Suprapubic skin (tissue), 4 donors: ENCODE results near the gene SEPTIN5.

Experiments used
- EP300 ChIP-seq: sonication (generic); formaldehyde crosslinking; IDR thresholded peaks from one replicate; pipeline ENCODE4 v1.6.1; 2017; ENCODE audit warnings: antibody characterized with exemption
- POLR2AphosphoS5 ChIP-seq, 3 donors: sonication (generic); formaldehyde crosslinking; IDR thresholded peaks; one replicate each; pipeline ENCODE4 v1.6.1; 2017; ENCODE audit warnings: antibody characterized with exemption in 3 of 3
- TF ChIP-seq, protein P1 (sequence below), 2 donors: fragments of 200-600 bp in 1 of 2; fragments of 450-650 bp in 1 of 2; sonication (generic) in 1 of 2; IDR thresholded peaks; one replicate each; pipeline ENCODE4 v1.5.1; 2016 to 2019; ENCODE audit warnings: antibody characterized with exemption in 2 of 2, mild to moderate bottlenecking in 1 of 2, moderate library complexity in 1 of 2

DNA sequence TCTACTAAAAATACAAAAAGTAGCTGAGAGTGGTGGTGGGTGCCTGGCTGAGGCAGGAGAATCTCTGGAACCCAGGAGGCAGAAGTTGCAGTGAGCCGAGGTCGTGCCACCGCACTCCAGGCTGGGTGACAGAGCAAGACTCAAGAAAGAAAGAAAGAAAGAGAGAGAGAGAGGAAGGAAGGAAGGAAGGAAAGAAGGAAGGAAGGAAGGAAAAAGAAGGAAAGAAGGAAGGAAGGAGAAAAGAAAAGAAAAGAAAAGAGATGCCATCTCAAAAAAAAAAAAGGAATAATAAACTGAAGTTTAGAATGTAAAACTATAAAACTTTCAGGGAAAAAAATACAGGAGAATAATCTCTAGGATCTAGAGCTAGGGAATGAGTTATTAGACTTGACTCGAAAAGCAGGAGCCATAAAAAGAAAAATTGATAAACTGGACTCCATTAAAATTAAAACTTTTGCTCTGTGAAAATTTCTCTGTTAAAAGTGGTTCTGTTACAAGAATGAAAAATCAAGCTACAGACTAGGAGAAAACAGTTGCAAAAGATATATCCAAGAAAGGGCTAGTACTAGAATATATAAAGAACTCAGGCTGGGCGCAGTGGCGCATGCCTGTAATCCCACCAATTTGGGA, 13.4 kb upstream of the SEPTIN5 start:
- TF ChIP-seq POLR2AphosphoS5 (IDR thresholded peaks at IDR 0.05) (no peak), EP300 (no peak)
- TF ChIP-seq, protein P1, sequence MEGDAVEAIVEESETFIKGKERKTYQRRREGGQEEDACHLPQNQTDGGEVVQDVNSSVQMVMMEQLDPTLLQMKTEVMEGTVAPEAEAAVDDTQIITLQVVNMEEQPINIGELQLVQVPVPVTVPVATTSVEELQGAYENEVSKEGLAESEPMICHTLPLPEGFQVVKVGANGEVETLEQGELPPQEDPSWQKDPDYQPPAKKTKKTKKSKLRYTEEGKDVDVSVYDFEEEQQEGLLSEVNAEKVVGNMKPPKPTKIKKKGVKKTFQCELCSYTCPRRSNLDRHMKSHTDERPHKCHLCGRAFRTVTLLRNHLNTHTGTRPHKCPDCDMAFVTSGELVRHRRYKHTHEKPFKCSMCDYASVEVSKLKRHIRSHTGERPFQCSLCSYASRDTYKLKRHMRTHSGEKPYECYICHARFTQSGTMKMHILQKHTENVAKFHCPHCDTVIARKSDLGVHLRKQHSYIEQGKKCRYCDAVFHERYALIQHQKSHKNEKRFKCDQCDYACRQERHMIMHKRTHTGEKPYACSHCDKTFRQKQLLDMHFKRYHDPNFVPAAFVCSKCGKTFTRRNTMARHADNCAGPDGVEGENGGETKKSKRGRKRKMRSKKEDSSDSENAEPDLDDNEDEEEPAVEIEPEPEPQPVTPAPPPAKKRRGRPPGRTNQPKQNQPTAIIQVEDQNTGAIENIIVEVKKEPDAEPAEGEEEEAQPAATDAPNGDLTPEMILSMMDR (IDR thresholded peaks at IDR 0.05): no peak
